CD4-positive, alpha-beta T cell treated with Interleukin-4 for 1 hour (primary cell): Measurements from ENCODE around the gene GSE1.
A peak's percentile ranks its signal among the peaks of the same experiment; 100 is the strongest.

Experiments
- DNase-seq, 2 donors: peaks; one replicate each; pipeline ENCODE4 v3.0.0-alpha.2; 2020 to 2022

GSE1 gene

DNA sequence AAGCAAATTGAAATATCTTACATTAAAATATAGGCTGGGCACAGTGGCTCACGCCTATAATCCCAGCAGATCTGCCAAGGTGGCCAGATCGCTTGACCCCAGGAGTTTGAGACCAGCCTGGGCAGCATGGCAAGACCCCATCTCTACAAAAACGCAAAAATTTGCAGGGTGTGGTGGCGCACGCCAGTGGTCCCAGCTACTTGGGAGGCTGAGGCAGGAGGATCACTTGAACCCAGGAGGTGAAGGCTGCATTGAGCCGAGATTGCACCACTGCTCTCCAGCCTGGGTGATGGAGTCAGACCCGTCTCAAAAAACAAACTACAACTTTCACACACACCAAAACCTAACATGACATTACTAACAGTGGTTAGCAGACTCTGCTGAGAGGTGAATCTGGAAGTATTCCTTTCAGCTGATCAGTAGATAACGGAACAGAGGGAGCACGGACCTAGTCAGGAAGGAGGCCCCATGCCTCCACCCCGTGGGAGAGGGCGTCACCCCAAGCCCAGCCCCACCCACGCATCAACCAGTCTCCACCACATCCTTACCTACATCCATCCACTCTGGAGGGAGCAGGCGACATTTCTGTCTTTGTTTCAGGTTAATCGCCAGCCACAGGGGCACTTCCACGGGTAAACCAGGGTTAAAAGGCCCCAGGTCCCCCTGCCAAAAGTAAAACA is 73.9 kb downstream of the GSE1 start:
- no peak for DNase-seq

DNA sequence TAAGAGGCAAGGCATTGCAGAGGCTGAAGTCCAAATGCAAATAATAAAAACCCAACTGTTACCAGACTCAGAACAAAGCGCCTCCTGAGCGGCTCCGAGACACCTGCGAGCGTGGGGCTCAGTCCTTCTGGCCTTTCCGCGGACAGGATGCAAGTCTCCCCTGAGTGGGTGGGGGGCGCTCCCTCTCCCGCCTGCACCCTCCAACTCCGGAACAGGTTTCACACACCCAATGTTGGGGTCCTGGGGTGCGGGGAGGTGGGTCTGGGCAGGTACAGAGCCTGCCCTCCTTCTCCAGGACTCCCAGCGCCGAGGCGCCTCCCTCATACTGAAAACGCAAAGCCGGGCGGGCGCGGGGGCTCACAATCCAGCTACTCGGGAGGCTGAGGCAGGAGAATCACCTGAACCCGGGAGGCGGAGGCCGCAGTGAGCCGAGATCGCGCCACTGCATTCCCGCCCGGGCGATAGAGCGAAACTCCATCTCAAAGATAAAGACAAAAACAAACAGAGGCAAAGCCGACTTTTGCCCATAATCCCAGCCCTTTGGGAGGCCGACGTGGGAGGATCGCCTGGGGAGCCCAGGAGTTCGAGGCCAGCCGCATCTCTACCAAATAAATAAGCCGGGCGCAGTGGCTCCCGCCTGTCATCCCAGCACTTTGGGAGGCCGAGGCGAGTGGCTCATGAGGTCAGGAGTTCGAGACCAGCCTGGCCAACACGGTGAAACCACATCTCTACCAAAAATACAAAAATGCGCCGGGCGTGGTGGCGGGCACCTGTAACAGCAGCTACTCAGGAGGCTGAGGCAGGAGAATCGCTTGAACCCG is 74.7 kb downstream of the GSE1 start:
- no peak for DNase-seq

DNA sequence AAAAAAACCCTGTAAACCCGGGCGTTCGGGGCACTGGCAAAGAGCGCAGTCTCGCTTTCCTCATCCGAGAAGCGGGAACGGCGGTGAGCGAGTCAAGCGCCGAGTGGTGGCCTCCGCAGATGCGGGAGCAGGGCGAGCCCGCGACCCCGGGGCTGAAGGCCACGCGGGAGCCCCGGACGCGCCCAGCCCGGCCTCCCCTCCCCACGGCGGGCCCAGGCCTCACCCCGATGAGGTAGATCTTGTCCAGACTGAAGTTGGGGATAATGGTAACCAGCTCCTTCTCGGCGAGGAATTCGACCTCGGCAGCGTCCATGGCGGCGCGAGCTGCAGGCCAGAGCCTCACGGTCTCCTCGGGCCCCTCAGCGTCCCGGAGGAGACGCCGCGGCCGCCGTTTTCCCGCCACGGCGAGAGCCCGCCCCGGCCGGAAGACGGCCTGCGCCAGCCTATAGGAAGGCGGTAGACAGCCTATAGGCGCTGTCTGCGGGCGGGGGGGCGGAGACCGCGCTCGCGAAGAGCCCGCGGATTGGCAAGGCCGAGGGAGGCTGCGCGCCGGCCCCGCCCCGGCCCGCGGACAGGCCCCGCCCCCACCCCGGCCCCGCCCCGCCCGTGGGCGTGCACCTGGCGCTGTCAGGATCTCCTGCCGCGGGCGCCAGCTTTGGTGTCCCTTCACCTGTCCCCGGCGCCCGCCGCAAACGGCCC is 75.6 kb downstream of the GSE1 start, which contains the start of gene GINS2:
TSS of gene GINS2 (minus strand) at position 369 of the 699 bp plus-strand sequence. CDS start at position 313, 56 bp downstream.
- DNase-seq = peak; percentile 93 to 94

DNA sequence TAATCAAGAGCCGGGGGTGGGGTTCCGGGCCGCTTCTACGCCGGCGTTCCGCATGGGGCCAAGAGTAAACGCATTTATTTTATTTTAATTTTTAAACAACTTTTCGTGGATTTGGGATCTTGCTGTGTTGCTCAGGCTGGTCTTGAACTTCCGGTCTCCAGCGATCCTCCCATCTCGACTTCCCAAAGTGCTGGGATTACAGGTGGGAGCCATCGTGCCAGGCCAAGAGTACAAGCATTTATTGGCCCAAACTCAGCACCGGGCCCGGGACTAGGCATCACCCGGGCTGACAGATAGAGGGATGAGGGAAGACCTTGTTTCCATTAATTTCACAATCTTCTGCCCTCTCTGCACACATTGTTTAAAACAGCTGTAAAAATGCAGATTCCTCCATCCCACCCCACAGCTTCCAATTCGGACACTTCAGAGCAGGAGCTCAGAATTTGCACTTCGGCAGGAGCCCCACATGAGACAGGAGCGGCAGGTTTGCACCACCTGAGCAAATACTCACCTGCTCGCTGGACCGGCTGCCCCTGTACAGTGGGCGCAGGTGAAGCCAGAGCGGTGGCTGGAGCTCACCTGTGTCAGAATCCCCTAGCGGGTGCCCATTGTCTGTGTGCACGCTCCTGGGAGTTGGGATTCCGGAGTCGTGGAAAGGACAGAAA is 76.3 kb downstream of the GSE1 start:
- no peak for DNase-seq

DNA sequence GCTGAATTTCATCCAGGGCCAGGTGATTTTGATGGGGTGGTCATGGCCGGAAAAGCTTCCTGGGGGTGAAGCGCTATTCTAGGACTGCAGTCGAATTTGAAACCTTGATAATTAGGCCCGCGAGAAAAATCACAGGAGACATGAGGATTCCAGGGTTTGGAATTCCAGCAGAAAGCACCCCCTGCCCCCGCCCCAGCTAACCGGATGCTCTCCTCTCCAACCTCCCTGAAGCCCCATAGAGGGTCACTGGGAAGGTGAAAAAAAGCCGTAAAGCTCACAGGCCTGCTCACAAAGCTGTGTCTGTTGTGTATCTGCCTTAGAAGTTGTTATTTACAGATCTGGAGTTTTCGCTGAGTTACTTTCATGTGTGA is 76.8 kb downstream of the GSE1 start:
- no peak for DNase-seq

DNA sequence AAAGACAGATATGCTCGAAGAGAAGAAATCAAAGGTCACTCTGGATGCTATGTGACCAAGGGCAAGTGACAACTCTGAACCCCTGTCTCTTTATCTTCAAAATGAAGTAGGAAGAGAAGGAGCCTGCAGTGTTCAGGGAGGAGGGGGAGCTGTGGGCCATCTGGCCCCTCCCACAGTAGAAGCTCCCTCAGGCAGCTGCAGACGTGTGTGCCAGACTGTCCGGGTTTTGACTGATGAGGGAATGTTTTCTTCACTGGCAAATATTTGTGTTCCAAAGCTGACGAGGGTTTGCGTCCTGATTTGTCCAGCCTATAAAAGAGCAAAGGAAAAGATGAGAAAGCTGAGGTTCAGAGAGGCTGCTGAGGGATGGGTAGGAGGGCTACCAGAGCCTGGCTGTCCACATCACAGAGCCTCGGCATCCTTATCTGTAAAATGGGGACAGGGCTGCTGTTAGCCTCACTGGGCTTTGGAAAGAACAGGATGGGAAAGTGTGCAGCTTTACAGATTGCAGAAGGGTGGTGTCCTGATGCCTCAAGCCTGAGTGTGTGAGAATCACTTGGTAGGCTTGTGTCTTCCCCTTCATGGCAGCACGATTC is 77.4 kb downstream of the GSE1 start:
- DNase-seq = no peak

DNA sequence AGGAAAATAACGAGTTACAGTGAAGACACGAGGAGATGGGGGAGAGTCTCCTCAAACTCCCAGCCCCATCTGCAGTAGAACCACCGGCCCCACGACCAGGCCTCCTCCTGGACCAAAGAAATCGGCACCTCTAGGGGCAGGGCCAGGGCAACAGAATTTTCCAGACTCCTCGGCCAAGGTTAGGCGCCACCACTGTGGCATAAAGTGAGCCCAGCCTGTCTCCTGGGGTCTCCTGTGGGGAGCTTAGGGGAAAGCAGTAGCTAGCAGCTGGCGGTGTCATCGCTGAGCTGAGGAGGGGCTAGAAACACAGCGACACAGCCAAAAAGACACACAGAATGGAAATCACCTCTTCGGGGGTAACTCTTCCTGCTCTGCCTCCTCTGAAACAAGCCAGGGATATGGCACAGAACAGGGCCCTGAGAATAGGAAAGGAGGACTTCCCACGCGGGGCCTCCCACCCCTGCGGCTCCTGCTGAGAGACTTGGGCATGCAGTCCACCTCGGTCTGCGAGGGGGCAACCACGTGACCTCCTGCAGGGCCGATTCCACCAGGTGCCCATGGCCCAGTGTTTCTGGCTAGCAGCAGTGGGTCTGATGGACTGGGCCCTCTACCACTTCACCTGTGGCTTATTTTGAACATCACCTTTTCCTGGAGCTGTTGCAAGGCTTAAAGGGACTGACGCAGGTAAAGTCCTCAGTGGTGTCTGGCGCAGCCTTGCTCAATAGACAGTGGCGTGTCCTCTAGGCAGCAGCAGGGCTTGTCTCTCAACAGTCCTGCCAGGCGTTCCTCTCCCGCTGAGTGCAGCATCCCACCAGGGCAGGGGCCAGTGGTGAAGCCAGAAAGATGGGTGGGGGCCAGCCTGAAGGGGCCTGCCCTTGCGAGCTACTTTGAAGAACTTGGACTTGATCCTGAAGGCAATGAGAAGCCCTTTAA is 82.3 kb downstream of the GSE1 start:
- no peak for DNase-seq

DNA sequence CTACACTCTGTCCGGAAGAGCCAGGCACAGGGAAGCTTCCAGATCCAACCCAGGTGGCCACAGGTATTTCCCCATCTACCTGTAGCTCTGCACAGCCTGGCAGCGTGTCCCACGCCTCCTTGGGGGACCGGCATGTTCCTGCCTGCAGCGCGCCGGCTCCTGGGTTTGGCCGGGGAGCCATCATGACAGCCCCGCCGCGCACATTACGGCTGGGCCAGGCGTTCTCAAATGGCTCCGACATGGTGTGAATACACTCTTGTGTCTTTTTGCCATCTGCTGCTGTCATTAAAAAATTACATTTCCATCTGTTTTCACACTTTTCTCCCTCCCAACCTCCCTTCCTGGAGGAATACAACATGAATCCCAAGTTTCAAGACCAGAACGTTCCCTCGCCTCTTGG is 83.7 kb downstream of the GSE1 start:
- no peak for DNase-seq

DNA sequence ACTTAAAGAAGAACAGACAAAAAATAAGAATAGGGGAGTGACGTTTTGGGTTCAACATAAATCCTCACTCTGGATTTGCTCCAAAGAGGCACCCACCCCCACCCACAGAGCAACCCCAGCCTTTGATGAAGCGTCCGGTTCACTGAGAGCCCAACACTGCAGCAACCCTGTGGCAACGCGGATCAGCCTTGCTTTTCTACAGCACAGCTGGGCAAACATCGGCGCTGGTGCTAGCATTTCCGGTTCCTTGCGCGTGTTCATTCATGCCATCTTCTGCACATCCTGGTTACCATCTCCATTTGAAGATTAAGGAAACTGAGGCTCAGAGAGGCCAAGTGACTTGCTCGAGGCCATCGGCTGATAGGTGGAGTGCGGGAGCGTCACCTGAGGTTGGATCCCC is 84.3 kb downstream of the GSE1 start:
- no peak for DNase-seq

DNA sequence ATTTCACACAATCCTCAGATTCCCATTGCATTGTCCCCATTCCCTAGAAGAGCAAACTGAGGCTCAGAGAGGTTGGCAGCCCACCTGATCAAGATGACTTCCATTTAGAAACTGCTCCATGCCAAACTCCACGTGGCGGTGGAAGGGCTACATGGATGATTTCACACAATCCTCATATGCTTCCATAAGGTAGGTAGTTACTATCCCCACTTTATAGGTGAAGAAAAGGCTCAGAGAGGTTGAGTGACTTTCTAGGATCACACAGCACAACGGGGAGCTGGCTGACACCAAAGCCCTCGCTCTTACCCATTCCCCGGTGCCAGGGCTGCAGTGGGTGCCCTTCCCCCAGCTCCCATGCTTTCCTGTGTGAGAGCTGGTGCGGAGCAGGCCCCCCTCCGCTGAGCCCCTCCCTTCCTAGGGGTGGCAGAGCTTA is 85.4 kb downstream of the GSE1 start:
- no peak for DNase-seq

DNA sequence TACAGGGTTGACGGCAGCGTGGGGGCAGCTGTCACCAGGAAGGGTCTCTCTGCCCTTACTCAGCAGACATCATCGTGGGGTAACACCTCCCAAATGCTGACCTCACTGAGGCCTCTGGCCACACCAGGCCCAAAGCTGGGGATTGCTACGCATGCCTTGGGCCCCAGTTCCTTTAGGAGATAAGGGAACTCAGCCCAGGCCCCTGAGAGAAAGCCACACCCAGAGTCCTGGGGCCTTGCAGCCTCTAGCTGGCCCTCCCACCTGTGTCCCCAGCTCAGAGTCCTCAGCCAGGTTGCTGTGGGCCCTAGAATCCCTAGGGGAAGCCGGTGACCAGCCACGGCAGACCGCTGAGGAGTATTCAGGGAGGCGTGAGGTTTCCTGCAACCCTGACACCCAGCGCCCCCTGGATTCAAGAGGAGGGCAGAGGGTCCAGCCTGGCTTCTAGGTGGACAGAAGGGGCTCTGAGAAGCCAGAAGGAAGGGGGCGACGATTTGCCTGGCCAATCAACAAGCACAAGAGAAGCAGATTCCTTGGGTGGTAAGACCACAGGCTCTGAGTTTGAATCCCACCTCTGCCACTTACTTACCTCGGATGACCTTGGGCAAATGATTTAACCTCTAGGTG is 85.9 kb downstream of the GSE1 start:
- no peak for DNase-seq

DNA sequence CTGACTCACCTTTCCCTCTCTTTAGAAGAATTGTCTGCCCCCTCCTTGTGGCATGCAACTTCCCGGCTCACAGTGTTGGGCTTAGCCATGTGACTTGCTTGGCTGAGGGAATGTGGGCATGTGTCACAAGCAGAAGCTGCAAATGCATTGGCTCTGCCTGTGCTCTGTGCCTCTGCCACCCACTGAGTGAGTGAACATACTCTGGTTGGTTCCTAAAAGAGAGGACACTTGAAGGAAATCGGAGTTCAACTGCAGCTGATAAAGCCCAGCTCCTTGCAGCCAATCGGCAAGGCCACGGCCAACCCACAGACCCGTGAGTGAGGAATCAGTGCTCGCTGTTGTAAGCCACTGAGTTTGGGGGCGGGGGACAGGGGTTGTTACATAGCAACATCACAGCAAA is 86.5 kb downstream of the GSE1 start:
- no peak for DNase-seq

DNA sequence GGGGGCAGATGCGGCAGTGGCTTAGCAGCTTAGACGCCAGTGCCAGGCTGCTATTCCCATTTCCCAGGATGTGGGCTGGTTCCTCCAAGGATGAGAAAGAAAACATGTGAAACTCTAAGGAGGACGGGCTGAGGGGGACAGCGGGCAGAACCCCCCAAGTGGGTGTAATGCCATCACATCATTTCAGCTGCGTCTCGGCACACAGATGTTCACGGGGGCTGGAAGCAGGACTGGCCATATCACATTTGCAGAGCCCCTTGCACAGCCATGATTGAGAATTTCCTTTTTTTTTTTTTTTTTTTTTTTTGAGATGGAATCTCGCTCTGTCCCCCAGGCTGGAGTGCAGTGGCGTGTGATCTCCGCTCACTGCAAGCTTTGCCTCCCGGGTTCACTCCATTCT is 90.9 kb downstream of the GSE1 start:
- no peak for DNase-seq

DNA sequence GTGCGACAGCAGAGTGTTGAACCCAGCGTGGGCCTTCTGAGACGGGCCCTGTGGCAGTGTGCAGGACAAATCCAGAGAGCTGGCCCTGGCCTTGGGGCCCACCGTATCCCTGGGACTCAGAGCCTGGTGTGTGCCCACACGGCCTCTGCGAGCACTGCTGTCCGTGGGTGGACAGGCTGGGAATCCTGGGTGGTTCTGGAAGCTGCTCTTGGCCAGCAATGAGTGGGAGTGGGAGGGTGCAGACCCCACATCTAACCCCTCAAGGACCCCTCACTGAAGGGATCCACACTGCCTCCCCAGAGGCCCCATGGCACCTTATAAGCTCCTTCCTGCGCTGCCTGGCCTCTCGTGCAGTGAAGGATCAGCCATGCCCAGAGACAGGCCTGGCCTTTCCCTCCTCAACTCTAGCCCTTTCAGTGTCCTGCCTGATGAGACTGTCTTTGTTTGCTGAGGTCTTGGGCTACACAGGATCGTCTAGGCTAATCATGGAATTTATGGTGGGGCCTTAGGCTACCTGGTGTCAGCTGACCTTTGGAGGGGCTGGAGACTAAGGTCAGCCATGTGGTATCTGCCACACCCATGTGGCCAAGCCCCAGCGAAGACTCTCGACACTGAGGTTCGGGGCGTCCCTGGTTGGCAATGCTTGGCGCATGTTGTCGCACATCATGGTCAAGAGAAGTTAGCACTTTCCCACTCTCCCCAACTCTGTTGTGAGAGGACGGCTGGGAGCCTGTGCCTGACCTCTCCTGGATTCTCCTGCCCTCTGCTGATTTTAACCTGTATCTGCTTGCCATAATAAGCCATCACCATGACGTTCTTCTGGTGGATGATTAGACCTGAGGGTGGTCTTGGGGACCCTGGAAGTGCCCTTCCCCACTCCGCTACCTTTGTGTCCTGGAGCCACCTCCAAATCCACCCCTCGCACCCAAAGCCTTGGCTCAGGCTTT is 92.1 kb downstream of the GSE1 start:
- DNase-seq = no peak

DNA sequence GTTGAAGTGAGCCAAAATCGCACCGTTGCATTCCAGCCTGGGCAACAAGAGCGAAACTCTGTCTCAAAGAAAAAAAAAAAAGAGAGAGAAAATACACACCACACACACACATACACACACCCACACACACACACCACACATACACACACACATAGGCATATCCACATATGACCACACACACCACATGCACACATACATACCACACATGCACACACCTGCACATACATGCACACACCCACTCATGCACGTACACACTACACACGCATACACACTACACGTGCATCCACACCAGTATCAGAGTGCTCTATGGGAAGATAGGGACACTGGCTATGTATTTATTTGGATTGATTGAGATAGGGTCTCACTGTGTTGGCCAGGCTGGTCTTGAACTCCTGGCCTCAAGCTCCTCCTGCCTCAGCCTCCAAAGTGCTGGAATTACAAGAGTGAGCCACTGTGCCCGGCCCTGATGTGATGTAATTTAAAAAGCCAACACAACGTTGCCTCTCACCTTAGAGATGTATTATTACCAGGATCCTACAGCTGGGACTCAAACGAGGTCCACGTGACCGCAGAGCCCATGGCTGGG is 93.4 kb downstream of the GSE1 start:
- DNase-seq = no peak

DNA sequence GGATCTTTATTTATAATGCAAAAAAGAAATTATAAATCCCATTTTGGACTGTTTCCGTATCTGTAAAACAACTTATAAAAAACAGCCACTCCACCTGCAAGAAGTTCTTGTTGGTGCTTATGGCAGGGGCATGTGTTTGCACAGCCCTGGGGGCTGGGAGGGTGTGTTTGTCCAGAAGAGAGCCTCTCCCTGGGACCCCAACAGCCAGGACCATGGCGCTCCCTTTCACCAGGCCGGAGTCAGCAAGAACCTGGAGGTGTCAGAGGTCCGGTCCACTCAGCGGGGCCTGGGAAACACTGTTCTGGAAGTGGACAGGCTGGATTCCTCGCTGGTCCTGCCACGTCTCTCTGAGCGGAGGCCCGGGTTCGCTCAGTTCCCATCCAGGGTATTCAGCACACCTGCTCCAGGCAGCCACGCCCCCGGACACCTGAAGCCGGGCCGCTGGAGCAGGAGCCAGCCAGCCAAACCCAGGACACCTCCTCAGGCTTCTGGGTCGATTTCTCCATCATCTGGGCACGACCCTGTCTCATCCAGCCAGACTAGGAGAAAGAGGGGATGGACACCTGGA is 94.5 kb downstream of the GSE1 start:
- no peak for DNase-seq

DNA sequence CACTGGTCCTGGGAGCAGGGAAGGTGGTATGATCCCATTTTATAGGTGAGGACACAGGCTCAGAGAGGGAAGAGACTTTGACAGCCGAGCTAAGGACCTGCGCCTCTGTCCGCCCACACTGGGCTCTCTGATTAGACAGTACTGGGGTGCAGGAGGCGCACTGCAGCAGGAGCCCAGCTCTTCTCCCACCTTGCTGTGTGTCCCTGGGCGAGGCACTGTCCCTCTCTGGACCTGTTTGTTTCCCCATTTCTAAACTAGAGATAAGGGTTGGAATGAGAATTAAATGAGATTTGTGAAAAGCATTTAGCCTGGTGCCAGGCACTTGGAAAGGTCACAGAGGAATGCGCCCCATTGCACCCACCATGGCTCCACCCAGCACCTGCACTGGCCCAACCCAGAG is 95.2 kb downstream of the GSE1 start:
- DNase-seq = no peak

DNA sequence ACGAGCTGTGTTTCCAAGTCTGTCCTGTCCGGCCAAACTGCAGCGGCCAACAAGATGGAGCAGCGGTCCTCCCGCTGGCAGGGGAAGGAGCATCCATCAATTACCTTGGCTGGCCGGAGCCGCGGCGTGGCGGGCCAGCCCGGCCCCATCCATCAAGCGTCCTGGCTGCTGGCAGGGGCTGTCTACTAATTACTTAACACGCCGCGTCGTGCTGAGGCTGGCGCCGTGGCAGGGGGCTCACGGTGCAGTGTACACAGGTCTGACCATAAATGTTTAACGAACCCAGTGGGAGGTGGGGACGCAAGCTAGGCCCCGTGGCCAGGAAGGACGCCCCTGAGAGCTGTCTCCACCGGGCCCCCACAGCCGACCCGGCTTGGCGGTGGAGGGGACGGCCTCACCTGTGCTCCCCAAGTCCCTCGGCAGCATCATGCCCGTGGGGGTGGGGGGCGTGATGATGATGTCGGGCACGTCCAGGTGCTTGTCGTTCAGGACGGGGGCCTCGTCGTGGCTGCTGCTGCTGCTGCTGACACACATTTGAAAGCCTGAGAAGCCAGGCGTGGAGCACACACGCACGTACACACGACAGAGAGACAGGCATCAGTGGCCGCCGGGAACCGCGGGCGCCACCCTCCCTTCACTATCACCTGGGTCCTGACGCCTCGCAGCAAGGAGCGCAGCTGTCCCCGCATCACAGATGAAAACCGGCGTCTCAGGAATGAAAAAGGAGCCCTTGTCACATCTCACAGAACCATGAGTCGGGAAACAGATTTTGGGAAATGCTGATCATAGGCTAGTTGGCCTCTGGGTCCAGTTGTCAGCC is 96.9 kb downstream of the GSE1 start:
- no peak for DNase-seq
